GM18505 (cell line): ENCODE results near the gene POLK.
"Not testable (repeated sequence)": the region's sequence is repeated elsewhere in the genome, so short reads cannot be mapped to it uniquely, and the experiment has no call there.

ENCODE experiments used
- ATAC-seq: cut with Tn5 transposase; IDR thresholded peaks from one replicate; pipeline ENCODE4 v1.9.1; 2021; ENCODE audit not compliant: unreplicated experiment
- POLR2A ChIP-seq: IDR thresholded peaks from 4 replicates; pipeline ENCODE4 v1.6.1; 2011; ENCODE audit warnings: borderline replicate concordance; ENCODE audit not compliant: insufficient read depth, insufficient read length; ENCODE audit errors: extremely low read depth

The POLK gene

GRCh38 chr5:75584641-75585040 is 73.0 kb downstream of the POLK start:
- no peak for ATAC-seq
- TF ChIP-seq POLR2A: no peak

GRCh38 chr5:75588666-75589065 is 77.0 kb downstream of the POLK start:
- ATAC-seq: no peak

GRCh38 chr5:75600535-75600934 is 88.8 kb downstream of the POLK start:
- no peak for ATAC-seq
- TF ChIP-seq POLR2A: no peak

More at GRCh38 chr5:75588666-75589065, 77.0 kb downstream of the POLK start:
- TF ChIP-seq POLR2A: no peak

GRCh38 chr5:75601567-75601966 is 89.9 kb downstream of the POLK start:
- no peak for TF ChIP-seq POLR2A
- ATAC-seq: no peak

GRCh38 chr5:75601996-75602395 is 90.3 kb downstream of the POLK start:
- ATAC-seq: no peak
- no peak for TF ChIP-seq POLR2A

GRCh38 chr5:75603371-75603770 is 91.7 kb downstream of the POLK start:
- no peak for ATAC-seq
- TF ChIP-seq POLR2A: no peak

GRCh38 chr5:75603821-75604220 is 92.1 kb downstream of the POLK start:
- ATAC-seq: no peak
- no peak for TF ChIP-seq POLR2A

- ATAC-seq: not testable (repeated sequence)
These were observed 95.7 kb downstream of the POLK start for GRCh38 chr5:75607341-75607740.

GRCh38 chr5:75608870-75609269 is 97.2 kb downstream of the POLK start:
- no peak for TF ChIP-seq POLR2A
- ATAC-seq: no peak

- no peak for ATAC-seq
- TF ChIP-seq POLR2A: no peak
These were observed 98.5 kb downstream of the POLK start for GRCh38 chr5:75610201-75610600.

- ATAC-seq: not testable (repeated sequence)
These were observed 99.2 kb downstream of the POLK start for GRCh38 chr5:75610859-75611310.

- no peak for ATAC-seq
- no peak for TF ChIP-seq POLR2A
These were observed 99.9 kb downstream of the POLK start, which contains the start of gene ANKDD1B for GRCh38 chr5:75611311-75612225. Gene ANKDD1B (plus strand): TSS chr5:75611453. CDS start chr5:75611635, 182 bp downstream.

GRCh38 chr5:75612226-75612569 is 100.5 kb downstream of the POLK start:
- no peak for ATAC-seq
- TF ChIP-seq POLR2A: no peak

- ATAC-seq: no peak
- TF ChIP-seq POLR2A: no peak
These were observed 101.2 kb downstream of the POLK start for GRCh38 chr5:75612901-75613300.

GRCh38 chr5:75614176-75614575 is 102.5 kb downstream of the POLK start:
- ATAC-seq: no peak
- TF ChIP-seq POLR2A: no peak

GRCh38 chr5:75616371-75616881 is 104.7 kb downstream of the POLK start:
- no peak for ATAC-seq

More at GRCh38 chr5:75616371-75616881, 104.7 kb downstream of the POLK start:
- TF ChIP-seq POLR2A: no peak
